HG02623 (cell line): ENCODE results near the gene NBPF15.
"Not testable (repeated sequence)": the region's sequence is repeated elsewhere in the genome, so short reads cannot be mapped to it uniquely, and the experiment has no call there.

Experiments
- ATAC-seq: cut with Tn5 transposase; IDR thresholded peaks from one replicate; pipeline ENCODE4 v1.9.1; 2021; ENCODE audit warnings: moderate library complexity; ENCODE audit not compliant: unreplicated experiment

NBPF15 gene

GRCh38 chr1:144461136-144461759 is at the start of gene NBPF15:
Gene NBPF15 (minus strand): TSS chr1:144461669. CDS start chr1:144440003, 21,666 bp downstream.
- peak; percentile 93 for ATAC-seq

GRCh38 chr1:144496429-144496828 is 35.0 kb upstream of the NBPF15 start:
- ATAC-seq: not testable (repeated sequence)

GRCh38 chr1:144494130-144494529 is 32.7 kb upstream of the NBPF15 start:
- not testable (repeated sequence) for ATAC-seq

- ATAC-seq: not testable (repeated sequence)
Measured at GRCh38 chr1:144490394-144490793, 28.9 kb upstream of the NBPF15 start.

- not testable (repeated sequence) for ATAC-seq
Measured at GRCh38 chr1:144487002-144487401, 25.5 kb upstream of the NBPF15 start.

GRCh38 chr1:144485048-144485993 is 23.9 kb upstream of the NBPF15 start:
- ATAC-seq: not testable (repeated sequence)

GRCh38 chr1:144473897-144474296 is 12.4 kb upstream of the NBPF15 start:
- ATAC-seq: not testable (repeated sequence)

GRCh38 chr1:144471434-144471833 is 10.0 kb upstream of the NBPF15 start:
- not testable (repeated sequence) for ATAC-seq

- not testable (repeated sequence) for ATAC-seq
Measured at GRCh38 chr1:144461778-144462177, 309 bp upstream of the NBPF15 start.

- ATAC-seq: not testable (repeated sequence)
Measured at GRCh38 chr1:144460686-144461085, 783 bp downstream of the NBPF15 start.

- not testable (repeated sequence) for ATAC-seq
Measured at GRCh38 chr1:144442402-144442801, 19.1 kb downstream of the NBPF15 start.

GRCh38 chr1:144439737-144440136 is 21.7 kb downstream of the NBPF15 start:
- ATAC-seq: not testable (repeated sequence)

GRCh38 chr1:144418891-144419694 is 42.4 kb downstream of the NBPF15 start:
- not testable (repeated sequence) for ATAC-seq

- not testable (repeated sequence) for ATAC-seq
Measured at GRCh38 chr1:144413404-144414118, 47.9 kb downstream of the NBPF15 start.

GRCh38 chr1:144412491-144413403 is 48.7 kb downstream of the NBPF15 start:
- peak; percentile 78 for ATAC-seq

GRCh38 chr1:144412068-144412471 is 49.4 kb downstream of the NBPF15 start:
- peak; percentile 51 for ATAC-seq

- ATAC-seq: not testable (repeated sequence)
Measured at GRCh38 chr1:144402807-144403206, 58.7 kb downstream of the NBPF15 start.

GRCh38 chr1:144371651-144372050 is 89.8 kb downstream of the NBPF15 start:
- ATAC-seq: not testable (repeated sequence)
